GM18861 (cell line): ENCODE results near the gene DPM1.
"Not testable (repeated sequence)": the region's sequence is repeated elsewhere in the genome, so short reads cannot be mapped to it uniquely, and the experiment has no call there.

ENCODE experiments used
- ATAC-seq: cut with Tn5 transposase; IDR thresholded peaks from one replicate; pipeline ENCODE4 v1.9.1; 2021; ENCODE audit not compliant: unreplicated experiment

Gene DPM1

GRCh38 chr20:50980071-50980681, 21.8 kb upstream of the DPM1 start:
- no peak for ATAC-seq

GRCh38 chr20:50978533-50978932, 20.2 kb upstream of the DPM1 start:
- not testable (repeated sequence) for ATAC-seq

GRCh38 chr20:50977066-50978021, 19.0 kb upstream of the DPM1 start:
- no peak for ATAC-seq

- ATAC-seq = no peak
These were observed 17.5 kb upstream of the DPM1 start for GRCh38 chr20:50975701-50976330.

- no peak for ATAC-seq
These were observed 11.6 kb upstream of the DPM1 start for GRCh38 chr20:50969912-50970311.

- ATAC-seq = no peak
These were observed 11.1 kb upstream of the DPM1 start for GRCh38 chr20:50969435-50969834.

GRCh38 chr20:50968289-50968688, 10.0 kb upstream of the DPM1 start:
- ATAC-seq = no peak

GRCh38 chr20:50967586-50967985, 9.3 kb upstream of the DPM1 start:
- ATAC-seq = no peak

GRCh38 chr20:50959543-50960126, 1.3 kb upstream of the DPM1 start:
- ATAC-seq = no peak

- ATAC-seq = peak; percentile 58
These were observed 547 bp upstream of the DPM1 start, which contains the start of gene MOCS3 for GRCh38 chr20:50958615-50959542. TSS of gene MOCS3 (plus strand) at chr20:50958818. CDS start at chr20:50958843, 25 bp downstream.

- no peak for ATAC-seq
These were observed 1.1 kb downstream of the DPM1 start for GRCh38 chr20:50957276-50957675.

GRCh38 chr20:50953821-50954220, 4.5 kb downstream of the DPM1 start:
- no peak for ATAC-seq

GRCh38 chr20:50953196-50953595, 5.1 kb downstream of the DPM1 start:
- ATAC-seq = no peak

GRCh38 chr20:50948132-50948785, 10.1 kb downstream of the DPM1 start:
- no peak for ATAC-seq

GRCh38 chr20:50943069-50943468, 15.3 kb downstream of the DPM1 start:
- ATAC-seq = no peak

GRCh38 chr20:50933589-50933988, 24.7 kb downstream of the DPM1 start:
- no peak for ATAC-seq

GRCh38 chr20:50932691-50933280, 25.5 kb downstream of the DPM1 start:
- ATAC-seq = no peak

GRCh38 chr20:50932016-50932485, 26.3 kb downstream of the DPM1 start:
- ATAC-seq = no peak

GRCh38 chr20:50931306-50932015, 26.9 kb downstream of the DPM1 start, which contains the start of gene ADNP:
TSS of gene ADNP (minus strand) at chr20:50931437. CDS start at chr20:50903996, 27,441 bp downstream.
- ATAC-seq = peak; percentile 51
